Endometrium (tissue), 2 donors: ENCODE data around the gene SDK1.
"Not testable (repeated sequence)": the region's sequence is repeated elsewhere in the genome, so short reads cannot be mapped to it uniquely, and the experiment has no call there.

ENCODE experiments used
- FAIRE-seq: peaks from 2 replicates; lab custom pipeline; 2012; peaks lifted over from hg19 to GRCh38; lab: Jason Lieb, UNC
- donor health status: control.
- donor health status: control.

SDK1 gene

DNA sequence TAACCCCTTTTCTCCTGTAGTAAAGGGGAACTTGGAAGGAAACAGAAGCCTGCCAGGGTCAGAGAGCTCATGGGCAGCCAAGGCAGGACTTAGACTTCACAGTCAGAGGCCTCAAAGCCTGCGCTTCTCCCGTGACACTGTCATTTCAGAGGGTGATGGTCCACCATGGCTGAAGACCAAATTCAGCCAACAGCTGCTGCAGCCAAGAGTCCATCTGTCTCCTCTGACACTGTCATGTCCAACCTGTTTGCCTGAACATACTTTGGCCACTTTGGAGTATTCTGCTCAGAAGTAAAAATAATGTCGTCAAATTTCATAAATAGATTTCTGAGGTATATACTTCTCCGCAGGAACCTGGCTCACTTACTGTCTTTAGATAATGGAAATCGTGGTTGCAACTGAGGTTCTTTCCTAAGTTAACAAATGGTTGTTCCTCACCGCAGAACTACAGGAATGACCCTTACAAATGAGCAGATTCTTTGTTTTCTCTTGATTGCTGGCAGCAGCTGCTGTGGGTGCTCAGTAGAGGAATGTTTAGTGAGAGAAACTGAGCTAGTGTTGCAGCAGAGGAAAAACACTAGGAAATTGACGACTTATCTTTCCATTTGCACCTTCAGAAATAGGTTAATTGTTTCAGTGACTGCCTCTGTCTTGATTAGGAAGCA, 626.5 kb downstream of the SDK1 start:
- FAIRE-seq, result no peak

DNA sequence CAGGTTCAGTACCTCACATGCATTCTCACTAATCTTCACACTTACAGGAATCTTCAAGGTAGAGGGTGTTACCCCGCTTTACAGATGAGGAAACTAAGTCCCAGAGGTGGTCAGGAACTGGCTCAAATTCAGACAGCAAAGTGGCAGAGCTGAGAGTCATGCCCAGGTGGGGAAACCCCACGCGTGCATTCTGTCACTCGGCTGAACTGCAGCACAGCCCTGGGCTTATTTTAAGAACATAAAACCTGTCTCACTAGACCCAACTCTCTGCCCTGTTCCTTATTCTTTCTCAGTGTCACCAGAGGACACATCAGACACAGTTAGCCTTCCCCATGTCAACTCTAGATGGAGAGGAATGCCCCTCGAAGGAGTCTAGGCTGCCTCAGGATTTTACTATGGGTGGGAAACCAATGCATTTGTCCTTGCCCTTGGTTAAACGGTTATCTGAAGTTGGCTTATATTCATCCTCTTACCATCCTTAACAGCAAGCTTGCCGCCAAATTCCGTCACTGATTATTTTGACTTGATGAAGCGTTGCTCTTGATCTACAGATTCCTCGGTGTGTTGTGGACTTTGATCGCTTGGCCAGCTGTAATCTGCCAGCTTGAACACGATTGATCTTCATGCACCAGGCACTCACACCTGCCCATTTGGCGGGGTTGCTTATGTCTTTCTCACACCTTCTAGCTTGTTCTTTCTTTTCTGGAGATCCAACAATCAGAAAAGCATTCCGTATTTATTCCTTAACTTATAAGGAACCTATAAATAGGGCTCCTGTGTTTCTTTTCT, 627.9 kb downstream of the SDK1 start:
- no peak for FAIRE-seq

DNA sequence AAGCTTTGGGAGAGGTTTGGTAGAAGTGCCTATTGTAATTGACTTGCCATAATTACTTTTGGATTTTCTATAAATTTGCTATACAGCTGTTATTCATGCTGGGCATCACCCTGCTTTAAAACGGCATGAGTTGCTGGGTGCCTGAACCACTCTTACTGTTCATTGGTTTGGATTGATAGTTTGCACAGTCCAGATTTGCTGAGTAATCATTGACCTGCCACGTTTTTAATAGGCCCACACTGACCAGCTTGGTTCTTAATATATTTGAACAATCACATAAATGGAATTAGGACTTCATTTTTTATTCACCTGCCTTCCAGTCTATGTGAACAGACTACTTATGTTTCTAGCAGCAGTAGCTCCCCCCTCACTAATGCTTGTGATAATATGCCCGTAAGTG, 630.8 kb downstream of the SDK1 start:
- no peak for FAIRE-seq

DNA sequence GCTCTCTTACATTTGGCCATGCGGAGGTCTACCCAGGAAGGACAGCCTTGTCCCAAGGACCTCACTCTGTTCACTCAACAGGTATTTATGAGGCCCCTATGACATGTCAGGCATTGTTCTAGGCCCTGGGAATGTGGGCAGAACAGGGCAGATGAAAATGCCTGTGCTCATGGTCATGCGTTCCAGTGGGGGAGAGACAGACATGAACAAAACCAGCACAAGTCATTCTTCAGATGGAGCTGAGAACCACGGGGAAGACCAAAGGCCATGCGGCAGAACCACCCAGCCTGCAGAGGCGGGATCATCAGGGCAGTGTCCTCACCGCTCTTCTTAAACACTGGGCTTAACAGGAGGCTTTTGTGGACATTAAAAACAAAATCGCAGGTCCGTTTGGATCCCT, 636.1 kb downstream of the SDK1 start:
- FAIRE-seq, result no peak

DNA sequence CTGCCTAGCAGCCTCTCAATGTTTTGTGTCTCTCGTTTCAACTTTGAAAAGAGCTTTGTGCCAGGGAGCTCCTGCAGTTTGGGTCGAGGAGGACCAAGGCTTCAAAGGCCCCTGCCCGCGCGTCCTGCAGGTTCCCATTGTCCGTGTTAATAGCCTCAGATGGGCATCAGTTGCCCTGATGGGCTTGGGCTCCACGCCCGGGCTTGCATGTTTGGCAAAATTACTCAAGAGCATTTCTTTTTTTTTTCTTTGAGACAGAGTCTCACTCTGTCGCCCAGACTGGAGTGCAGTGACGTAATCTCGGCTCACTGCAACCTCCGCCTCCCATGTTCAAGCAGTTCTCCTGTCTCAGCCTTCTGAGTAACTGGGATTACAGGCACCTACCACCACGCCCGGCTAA, 636.6 kb downstream of the SDK1 start:
- no peak for FAIRE-seq

DNA sequence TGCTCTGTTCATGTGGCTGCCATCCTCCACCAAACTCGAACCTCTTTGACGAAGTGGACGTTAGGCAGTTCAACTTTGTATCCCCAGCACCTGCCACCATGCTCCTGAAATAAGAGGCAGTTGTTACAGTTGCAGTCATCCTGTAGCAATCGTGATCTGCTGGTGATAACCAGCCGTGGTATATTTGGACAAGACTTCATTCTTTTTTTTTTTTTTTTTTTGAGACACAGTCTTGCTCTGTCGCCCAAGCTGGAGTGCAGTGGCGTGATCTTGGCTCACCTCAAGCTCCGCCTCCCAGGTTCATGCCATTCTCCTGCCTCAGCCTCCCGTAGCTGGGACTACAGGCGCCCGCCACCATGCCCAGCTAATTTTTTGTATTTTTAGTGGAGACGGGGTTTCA, 640.7 kb downstream of the SDK1 start:
- not testable (repeated sequence) for FAIRE-seq

DNA sequence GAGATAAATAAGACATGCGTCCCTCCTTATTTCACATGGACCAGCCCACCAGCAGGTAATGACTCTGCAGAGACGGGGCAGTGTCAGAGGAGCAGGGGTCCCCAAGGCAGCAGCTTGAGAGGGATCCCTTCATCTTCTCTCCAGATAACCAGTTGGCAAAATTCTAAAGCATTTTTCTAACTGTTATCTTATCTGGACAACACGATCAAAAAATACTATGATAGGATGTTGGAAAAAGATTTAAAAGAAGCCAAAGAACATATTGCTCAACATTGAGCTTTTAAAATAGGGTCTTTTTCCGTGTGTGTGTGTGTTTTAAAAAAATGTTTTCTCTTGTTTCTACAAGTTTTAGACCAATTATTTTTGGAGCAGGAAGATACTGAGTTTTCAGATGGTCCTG, 641.2 kb downstream of the SDK1 start:
- no peak for FAIRE-seq

DNA sequence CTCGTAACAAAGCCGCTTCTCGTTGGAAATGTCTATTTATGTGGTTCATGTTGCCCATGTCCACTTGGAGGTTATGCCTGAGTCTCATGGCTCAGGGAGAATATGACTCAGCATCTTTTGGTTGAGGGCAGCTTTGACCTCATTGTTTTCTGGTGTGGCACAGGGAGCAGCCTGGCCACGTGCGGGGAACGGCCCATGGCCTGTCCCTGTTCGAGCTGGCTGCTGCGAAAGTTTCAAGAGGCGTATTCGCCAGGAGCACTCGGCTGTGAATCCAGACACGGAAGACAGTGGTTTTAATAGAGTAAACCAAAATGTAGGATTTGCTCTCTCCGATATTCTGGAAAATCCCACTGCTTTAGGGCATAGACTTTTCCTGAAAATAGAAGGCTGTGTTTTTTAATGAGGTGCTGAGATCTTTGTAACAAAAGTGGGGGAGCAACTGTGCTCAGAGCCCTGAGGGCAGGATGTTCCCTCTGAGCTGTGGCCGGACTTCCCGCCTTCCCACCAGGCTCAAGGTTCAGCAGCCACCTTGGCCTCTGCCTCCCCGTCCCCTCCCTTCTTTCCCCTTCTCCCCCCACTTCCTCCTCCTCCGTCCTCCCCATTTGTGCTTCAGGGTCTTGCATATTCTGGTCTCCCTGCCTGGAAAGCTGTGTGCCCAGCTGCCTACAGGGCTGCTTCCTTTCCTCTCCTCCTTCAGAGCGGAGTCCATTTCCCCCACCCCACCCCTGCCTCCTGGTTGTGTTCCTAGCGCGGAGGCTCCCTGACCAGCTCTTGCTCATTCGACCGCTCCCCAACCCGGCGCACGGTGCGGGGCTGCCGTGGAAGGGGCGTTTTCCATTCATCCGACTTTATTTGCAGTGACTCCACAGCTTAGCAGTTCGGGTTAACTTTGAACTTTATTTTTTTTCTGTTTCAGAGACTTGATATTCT, 642.0 kb downstream of the SDK1 start:
- FAIRE-seq, result no peak

DNA sequence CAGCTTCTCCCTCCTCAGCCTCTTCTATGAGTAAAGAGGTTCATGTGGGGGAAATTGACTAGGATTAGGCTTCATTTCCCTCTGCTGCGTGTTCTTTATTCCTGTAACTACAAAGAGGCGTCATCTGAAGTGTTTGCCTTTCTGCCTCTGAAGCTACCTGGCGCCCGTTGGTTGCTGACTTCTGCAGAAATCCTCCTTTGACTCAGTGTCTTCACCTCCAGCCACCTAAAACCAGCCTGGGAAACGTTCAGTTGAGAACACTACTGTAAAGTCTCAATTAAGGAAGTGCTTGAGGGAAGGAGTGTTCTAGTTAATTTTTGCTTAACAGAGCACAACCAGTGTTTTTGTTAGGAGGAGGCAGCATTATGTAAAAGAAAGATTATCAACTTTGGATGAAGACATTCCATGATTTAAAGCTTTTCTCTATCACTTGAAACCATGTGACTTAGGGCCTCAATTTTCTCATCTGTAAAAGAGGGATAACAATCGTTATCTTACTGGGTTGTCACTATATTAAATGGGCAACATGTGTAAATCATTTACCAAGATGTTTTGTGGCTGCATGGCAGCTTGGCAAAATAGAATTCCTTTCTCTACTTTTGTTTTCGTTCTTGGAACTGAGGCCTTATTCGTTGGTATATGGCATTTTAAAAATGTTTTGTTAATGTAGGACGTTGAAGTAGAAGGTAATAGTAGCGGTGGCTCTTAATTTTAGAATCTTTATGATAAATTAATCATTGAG, 642.9 kb downstream of the SDK1 start:
- no peak for FAIRE-seq

DNA sequence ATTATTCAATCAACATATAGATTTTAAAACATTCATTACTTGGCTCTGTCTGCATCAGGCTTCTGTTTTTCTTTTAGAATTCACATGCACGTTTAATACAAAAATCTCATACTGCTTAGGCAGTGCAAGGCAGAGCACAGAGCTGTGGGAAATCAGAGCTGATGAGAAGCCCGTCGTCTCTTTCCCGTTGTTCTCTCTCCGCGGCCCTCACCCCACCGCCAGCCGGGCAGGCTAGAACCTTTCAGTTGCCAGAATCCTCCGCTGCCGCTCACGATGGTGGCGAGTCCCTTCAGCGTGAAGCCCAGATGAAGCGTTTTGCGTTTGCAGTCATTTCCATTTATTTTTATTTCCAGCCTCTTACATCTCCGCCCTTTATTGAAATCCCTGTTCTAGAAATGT, 648.2 kb downstream of the SDK1 start:
- FAIRE-seq, result no peak

DNA sequence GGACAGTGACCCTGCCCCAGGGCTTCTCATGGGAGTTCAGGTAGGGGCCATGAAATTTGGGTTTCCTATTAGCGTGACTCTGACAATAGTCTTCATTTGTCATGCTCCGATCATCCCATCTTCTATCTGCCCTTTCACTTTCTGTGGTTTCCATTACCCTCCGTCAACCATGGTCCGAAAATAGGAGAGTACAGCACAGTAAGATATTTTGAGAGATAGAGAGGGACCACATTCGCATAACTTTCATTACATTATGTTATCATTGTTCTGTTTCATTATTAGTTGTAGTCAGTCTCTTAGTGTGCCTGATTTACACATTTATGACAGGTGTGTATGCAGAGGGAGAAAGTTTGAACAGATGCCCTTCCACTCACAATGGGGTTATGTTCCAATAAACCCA, 649.2 kb downstream of the SDK1 start:
- FAIRE-seq, result no peak

DNA sequence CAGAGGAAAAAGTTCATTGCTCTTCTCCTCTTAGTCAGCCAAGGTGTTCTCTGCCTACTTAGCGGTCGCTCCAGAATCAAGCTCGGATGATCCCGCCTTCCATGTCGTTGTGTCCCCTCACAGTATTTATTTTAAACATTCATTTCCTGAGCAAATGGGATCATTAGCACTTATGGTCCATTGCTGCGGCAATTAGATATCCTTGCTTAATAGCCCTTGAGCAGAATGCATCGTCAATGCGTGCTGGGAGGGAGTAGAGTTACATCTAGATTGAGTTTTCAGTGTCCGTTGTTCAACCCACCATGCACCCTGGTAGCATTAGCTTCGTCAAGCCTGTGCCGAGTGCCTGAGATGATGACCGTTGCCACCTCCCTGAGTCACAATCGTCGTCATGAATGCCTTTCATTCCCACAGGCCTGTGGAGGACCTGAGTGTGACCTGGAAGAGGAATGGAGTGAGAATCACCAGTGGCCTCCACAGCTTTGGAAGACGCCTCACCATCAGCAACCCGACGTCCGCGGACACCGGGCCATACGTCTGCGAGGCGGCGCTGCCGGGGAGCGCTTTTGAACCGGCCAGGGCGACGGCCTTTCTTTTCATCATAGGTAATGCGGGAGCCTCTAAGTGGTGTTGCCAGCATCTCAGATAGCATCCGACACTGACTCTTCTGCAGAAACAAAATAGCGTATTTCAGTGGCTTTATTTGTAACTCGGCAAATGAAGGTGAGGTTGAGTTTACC, 650.4 kb downstream of the SDK1 start:
- no peak for FAIRE-seq

DNA sequence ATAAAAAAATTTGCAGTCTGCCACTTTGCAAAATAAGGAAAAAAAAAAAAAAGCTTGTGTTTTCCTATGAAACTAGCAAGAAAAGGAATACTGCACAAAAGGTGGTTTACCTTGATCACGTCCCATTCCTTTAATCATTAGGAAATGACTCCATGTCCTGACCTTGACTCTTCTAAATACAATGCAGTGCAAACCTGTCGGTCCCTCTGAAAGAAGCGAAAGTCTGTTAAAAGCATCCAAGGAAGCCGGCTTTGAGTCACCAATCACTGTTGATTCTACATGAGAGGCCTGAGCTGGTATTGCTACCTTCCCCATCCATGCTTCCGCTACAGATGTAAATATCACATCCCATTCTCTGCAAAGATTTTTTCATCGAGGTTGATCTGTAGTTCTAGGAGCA, 652.1 kb downstream of the SDK1 start:
- no peak for FAIRE-seq

DNA sequence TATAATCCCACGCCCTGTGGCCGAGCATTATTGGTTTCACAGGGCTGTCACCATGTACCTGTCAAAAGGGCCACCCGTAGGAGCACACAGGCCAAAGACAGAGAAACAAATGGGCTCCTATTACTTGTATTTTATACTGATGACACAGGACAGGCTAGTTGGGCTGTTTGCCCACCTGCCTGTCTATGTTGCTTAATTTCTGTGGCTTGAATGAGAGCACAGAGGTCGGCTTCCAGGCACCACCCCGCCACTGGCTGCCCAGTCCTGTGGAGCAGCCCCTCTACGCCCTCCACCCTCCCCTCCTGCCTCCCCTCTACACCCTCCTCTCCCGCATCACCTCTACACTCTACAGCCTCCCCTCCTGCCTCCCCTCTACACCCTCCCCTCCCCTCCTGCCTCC, 652.9 kb downstream of the SDK1 start:
- no peak for FAIRE-seq

DNA sequence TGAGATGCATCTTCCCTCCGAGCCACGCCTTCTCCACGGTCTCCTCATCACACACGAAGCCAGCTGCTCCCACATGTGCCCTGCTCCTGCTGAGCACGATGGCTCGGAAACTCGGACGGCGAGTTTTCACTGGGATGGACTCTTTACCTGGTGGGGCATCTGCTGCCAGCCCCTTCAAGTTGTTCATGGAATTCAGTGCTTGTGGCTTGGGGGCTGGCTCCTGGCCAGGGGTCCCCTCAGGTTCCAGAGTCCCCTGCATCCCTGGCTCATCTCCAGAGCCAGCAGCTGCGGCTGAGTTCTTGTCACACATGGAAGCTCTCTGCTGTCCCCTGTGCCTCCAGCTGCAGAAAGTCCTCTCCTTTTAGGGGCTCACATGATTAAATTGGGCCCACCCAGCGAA, 654.0 kb downstream of the SDK1 start:
- FAIRE-seq, result no peak

DNA sequence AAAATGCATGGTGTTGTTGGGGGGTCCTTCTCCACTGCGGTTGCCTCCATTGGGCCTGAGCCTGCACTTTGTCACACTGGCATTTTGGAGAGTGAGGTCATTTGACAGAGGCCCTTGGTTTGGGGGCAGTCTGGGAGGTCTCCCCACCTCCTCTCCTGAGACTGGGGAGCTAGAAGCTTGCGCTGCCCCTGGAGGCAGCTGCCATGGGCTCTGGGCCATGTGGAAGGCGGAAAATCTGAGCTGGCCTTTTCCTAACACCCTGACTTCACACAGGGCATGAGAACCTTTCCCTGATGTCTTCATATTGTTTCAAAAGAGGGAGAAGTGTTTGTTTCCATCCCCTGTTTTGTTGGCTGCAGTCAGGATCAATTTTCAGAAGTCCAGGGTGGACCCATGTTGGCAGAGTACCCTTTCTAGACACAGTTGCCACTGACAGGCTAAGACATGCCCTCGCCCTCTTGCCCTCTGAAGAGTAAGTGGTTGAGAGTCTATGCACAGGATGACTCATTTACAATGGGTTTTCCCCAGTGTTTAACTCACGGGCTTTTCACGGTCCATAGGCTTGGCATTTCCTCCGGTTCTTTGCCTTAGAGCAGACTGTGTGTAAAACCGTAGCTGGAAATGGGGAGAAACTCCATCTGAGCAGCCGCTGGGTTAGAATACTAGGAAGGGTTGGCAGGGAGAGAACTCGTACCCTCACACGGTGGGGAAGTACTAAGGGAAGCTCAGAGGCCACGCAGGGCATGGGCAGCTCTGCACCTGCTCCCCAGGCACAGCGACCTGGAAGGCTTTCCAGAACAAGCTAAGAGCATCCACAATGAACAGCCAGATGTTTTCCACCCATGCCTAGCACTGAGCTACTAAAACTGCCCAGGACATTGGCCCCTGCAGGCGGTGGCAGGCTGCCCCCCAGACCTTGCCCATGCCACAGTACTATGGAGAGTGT, 655.0 kb downstream of the SDK1 start:
- FAIRE-seq, result no peak

DNA sequence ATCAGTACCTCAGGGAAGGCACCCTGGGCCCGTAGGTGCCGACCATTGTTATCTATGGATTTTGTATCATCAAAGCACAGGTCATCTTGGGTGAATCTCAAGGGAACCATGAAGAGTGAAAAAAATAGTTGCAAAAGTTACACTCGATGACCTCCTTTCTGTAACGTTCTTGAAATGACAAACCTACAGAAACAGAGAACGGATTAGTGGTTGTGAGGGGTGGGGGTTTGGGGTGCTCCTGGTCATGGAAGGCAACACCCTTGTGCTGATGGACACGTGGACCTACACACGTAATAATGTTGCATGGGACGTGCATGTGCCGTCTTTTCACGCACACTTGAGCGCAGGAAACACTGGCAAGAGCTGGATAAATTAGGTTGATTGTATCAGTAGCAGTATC, 655.9 kb downstream of the SDK1 start:
- FAIRE-seq, result no peak

DNA sequence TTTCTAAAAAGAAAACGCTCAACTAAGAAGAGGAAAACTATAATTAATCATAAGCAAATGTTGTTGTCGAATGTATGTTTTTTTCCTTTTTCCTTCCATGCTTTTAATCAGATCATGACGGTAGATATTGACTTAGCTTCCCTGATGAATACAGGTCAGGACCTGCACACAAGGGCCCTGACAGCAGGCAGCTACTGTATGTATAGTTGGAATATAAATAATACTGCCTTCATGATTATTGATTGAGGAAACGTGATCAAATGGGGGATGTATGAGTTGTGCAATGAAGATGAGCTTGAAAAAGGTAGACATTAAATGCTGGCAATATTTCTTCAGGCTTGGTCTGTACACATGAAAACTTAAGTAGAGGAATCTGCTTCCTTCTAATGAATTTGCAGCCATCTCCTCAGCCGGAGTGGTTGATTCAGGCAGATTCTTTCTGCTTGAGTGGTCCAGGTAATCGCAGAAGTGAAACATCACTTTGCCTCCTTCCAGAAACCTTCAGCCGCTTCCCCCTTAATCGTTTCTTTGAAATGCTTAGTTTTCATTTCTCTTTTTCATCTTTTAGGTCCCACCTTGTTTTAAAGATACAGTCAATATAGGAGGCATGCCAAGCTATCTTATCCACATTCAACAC, 656.5 kb downstream of the SDK1 start:
- FAIRE-seq, result no peak

DNA sequence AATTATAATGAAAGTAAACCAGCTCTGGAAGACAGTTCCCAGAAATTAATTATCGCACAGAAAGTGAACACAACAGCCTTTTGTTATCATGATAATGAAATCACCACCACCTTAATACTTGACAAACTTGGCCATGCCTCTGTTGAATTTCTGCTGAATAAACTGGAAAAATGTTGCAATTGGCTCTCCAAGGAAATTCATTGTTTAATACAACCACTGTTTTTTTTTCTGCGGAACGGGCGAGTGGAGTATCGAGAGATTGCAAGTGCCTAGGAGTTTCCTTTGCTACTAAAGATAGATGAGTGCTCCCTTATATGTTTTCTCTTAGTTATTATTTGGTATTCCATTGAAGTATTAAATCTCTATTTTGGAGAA, 657.0 kb downstream of the SDK1 start:
- FAIRE-seq, result no peak

DNA sequence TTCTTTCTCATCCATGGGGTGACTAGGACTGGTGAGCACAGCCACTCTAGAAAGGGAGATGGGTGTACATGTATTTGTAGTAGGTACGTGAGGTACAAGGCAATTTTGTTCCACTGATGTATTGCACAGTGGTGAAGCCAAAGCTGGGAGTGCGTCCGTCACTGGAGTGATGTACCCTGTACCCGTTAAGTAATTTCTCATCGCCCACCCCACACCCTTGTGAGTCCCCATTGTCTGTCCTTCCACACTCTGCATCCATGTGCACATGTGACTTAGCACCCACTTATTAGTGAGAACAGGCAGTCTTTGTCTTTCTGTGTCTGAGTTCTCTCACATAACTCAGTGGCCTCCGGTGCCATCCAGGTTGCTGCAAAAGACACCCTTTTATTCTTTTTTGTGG, 658.3 kb downstream of the SDK1 start:
- FAIRE-seq, result no peak
